Body of pancreas (tissue), 4 donors: ENCODE data around the gene ANKDD1B. TPM values are rescaled to one million over a fixed set of nuclear protein-coding genes. Genes with fewer than 3 reads are reported as not detected.

Source experiments
- ATAC-seq: fragments of 150-250 bp; one replicate; pipeline ENCODE4 v1.9.1; 2016
- DNase-seq, 4 donors: peaks; one replicate each; pipeline ENCODE4 v3.0.0-alpha.2; 2019
- H3K27ac ChIP-seq, 4 donors: fragments of 200-600 bp; sonication (generic); 1 replicate in 3 of 4; 2 replicates in 1 of 4; pipeline versions ENCODE4 v1.5.1 to v1.6.1; 2016 to 2019; ENCODE audit warnings: mild to moderate bottlenecking in 1 of 4, mixed read lengths in 1 of 4, moderate library complexity in 1 of 4
- H3K27me3 ChIP-seq, 2 donors: fragments of 200-600 bp; sonication (generic); one replicate each; pipeline ENCODE4 v1.6.0; 2016; ENCODE audit warnings: mild to moderate bottlenecking in 1 of 2
- H3K36me3 ChIP-seq, 2 donors: fragments of 200-600 bp; sonication (generic); replicated peaks in 1 of 2; 2 replicates each; pipeline ENCODE4 v1.5.1; 2016; ENCODE audit warnings: low read depth in 2 of 2; ENCODE audit not compliant: insufficient read depth in 1 of 2
- H3K4me1 ChIP-seq: fragments of 200-600 bp; sonication (generic); one replicate; pipeline ENCODE4 v1.6.0; 2016
- H3K4me3 ChIP-seq, 2 donors: fragments of 200-600 bp; sonication (generic); 1 replicate in 1 of 2; 2 replicates in 1 of 2; pipeline ENCODE4 v1.5.1; 2016 to 2019
- H3K9me3 ChIP-seq, 3 donors: fragments of 200-600 bp; sonication (generic); 1 replicate in 2 of 3; 2 replicates in 1 of 3; pipeline ENCODE4 v1.5.1; 2016
- POLR2A ChIP-seq, 3 donors: fragments of 450-650 bp; IDR thresholded peaks; one replicate each; pipeline ENCODE4 v1.6.1; 2016; ENCODE audit warnings: antibody characterized with exemption in 3 of 3, mild to moderate bottlenecking in 2 of 3
- WGBS, 2 donors: methylation state at CpG; one replicate each; pipeline ENCODE4 v1.1.5; 2017; 5-methylcytosine and 5-hydroxymethylcytosine counted together
- intact Hi-C: fragments of 100-400 bp; cut with DNase I; formaldehyde crosslinking; loops from one replicate; pipeline ENCODE4 v1.15.1; 2023
- total RNA-seq, 2 donors: library from RNA; depleted of rRNA; stranded (reverse); fragments of >200 nt; gene quantifications; one replicate each; pipeline ENCODE4 v1.1.0, GENCODE V29; 2016
- TF ChIP-seq, protein P1 (sequence below), 7 experiments: fragments of 450-650 bp in 4 of 7; fragments of 200-600 bp in 3 of 7; sonication (generic) in 3 of 7; IDR thresholded peaks; one replicate each; pipeline ENCODE4 v1.5.1; 2016 to 2019; ENCODE audit warnings: antibody characterized with exemption in 7 of 7

Gene ANKDD1B
- total RNA-seq, 2 donors from 2014 or later: 0.52 TPM; not detected in 1

GRCh38 chr5:75612901-75613300 lies 1.6 kb downstream of the ANKDD1B start:
- ATAC-seq (no peak), DNase-seq (no peak)
- TF ChIP-seq, protein P1, sequence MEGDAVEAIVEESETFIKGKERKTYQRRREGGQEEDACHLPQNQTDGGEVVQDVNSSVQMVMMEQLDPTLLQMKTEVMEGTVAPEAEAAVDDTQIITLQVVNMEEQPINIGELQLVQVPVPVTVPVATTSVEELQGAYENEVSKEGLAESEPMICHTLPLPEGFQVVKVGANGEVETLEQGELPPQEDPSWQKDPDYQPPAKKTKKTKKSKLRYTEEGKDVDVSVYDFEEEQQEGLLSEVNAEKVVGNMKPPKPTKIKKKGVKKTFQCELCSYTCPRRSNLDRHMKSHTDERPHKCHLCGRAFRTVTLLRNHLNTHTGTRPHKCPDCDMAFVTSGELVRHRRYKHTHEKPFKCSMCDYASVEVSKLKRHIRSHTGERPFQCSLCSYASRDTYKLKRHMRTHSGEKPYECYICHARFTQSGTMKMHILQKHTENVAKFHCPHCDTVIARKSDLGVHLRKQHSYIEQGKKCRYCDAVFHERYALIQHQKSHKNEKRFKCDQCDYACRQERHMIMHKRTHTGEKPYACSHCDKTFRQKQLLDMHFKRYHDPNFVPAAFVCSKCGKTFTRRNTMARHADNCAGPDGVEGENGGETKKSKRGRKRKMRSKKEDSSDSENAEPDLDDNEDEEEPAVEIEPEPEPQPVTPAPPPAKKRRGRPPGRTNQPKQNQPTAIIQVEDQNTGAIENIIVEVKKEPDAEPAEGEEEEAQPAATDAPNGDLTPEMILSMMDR (IDR thresholded peaks at IDR 0.05): no peak
- TF ChIP-seq POLR2A (IDR thresholded peaks at IDR 0.05): no peak
- H3K4me1 ChIP-seq: peaks cover 17% of the 10 kb centered on the region
- no peak overlapping the region for H3K4me3 ChIP-seq
- 93 to 96% methylated on average over 3 of the region's 3 CpGs for WGBS, 2 donors
- H3K9me3 ChIP-seq: no peaks in the 10 kb centered on the region
- H3K27ac ChIP-seq: no peak overlapping the region
- H3K27me3 ChIP-seq: no peaks in the 10 kb centered on the region
- no peaks in the 10 kb centered on the region for H3K36me3 ChIP-seq
- intact Hi-C loops: no loop called here

- DNase-seq: no peak
- WGBS, 2 donors: 76 to 86% methylated on average over 1 of the region's 1 CpG
- Histone ChIP-seq H3K27ac (no peak overlapping the region), H3K36me3 (no peaks in the 10 kb centered on the region), H3K4me3 (no peak overlapping the region), H3K27me3 (no peaks in the 10 kb centered on the region), H3K4me1 (peaks cover 17% of the 10 kb centered on the region), H3K9me3 (no peaks in the 10 kb centered on the region)
- intact Hi-C loops: no loop called here
- TF ChIP-seq, protein P1 (IDR thresholded peaks at IDR 0.05): no peak
- no peak for TF ChIP-seq POLR2A (IDR thresholded peaks at IDR 0.05)
- ATAC-seq: no peak
Measured at GRCh38 chr5:75614176-75614575, 2.9 kb downstream of the ANKDD1B start.

DNA sequence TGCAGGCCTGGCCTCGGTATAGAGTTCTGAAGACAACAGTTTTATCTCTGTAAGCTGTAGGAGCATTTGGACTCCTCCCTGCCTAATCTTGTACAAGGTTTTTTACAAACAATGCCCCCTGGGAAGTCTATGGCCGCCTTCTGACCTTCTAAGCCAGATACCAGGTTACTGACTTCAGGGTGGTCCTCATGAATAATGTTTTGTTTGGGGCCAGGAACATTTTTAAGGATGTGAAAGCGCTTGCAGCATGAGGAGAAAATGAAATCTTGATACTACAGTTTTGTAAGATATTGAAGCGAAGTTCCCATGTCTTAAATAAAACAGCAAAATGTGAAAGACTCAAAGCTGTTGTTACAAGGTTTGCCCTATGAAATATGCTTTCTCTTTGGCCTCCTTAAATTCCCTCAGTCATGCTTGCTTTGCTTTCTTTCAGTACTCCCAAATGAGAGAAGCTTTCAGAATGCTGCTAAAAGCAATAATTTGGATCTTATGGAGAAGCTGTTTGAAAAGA lies 5.2 kb downstream of the ANKDD1B start:
- DNase-seq: no peak
- 83 to 86% methylated on average over 4 of the region's 4 CpGs for WGBS, 2 donors
- Histone ChIP-seq H3K27ac (no peak overlapping the region), H3K36me3 (no peaks in the 10 kb centered on the region), H3K27me3 (no peaks in the 10 kb centered on the region), H3K4me1 (peaks cover 15% of the 10 kb centered on the region), H3K9me3 (no peaks in the 10 kb centered on the region), H3K4me3 (no peak overlapping the region)
- intact Hi-C loops: no loop called here
- no peak for ATAC-seq
- TF ChIP-seq POLR2A (IDR thresholded peaks at IDR 0.05): no peak
- TF ChIP-seq, protein P1 (IDR thresholded peaks at IDR 0.05): no peak

DNA sequence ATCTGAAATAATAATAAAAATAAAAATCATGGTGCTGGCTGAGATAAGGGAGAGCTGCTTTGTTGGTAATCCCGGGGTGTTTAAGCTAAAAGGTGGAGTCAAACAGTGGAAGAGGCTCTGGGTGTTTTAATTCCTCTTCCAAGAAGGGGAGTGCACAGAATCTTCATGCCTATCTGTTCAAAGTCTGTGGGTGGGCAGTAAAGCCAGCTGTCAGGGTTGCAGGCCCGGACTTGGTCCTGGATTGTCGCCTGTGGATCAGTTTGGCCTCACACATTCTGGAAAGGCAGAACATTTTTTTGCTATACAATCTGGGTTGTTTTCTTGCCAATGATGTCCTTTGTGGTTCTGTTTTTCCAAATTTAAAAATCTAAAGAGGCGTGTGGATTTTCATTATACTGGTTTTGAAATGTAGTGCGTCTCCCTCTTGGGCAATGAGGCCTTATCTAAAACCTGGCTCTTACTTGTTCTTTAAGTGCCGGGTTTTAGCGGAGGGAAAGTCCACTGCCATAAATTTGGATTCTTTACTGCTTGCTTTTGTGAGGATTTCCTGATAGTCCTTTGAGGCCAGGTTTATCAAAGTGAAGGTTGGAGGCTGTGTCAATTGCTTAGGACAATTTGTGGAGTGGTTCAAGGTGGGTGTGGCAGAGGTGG lies 5.8 kb downstream of the ANKDD1B start:
- Histone ChIP-seq H3K9me3 (no peaks in the 10 kb centered on the region), H3K36me3 (no peaks in the 10 kb centered on the region), H3K4me1 (peaks cover 12% of the 10 kb centered on the region), H3K27me3 (no peaks in the 10 kb centered on the region), H3K4me3 (no peak overlapping the region), H3K27ac (no peak overlapping the region)
- DNase-seq: no peak
- ATAC-seq: no peak
- TF ChIP-seq POLR2A (IDR thresholded peaks at IDR 0.05): no peak
- TF ChIP-seq, protein P1 (IDR thresholded peaks at IDR 0.05): no peak
- intact Hi-C loops: no loop called here
- 84 to 87% methylated on average over 7 of the region's 7 CpGs for WGBS, 2 donors
